IPS-18c (cell line): ENCODE measurements around the gene SYNM.
"Not testable (repeated sequence)": the region's sequence is repeated elsewhere in the genome, so short reads cannot be mapped to it uniquely, and the experiment has no call there.

Source experiments
- H3K4me3 ChIP-seq: 2 replicates; pipeline ENCODE4 v1.7.0; 2013; ENCODE audit warnings: low read depth, mild to moderate bottlenecking, low read length, moderate library complexity; ENCODE audit not compliant: insufficient read depth
- H3K9me3 ChIP-seq: one replicate; pipeline ENCODE4 v1.6.1; 2013; ENCODE audit warnings: mild to moderate bottlenecking, low read length, moderate library complexity; ENCODE audit not compliant: control insufficient read depth, insufficient read depth

SYNM gene

GRCh38 chr15:99104788-99105513 is at the start of gene SYNM:
Gene SYNM (plus strand): TSS chr15:99105080. CDS start chr15:99105200, 120 bp downstream.
- no peaks in the 10 kb centered on the region for H3K9me3 ChIP-seq
- peak within 1 kb of the TSS; percentile 47 for H3K4me3 ChIP-seq

GRCh38 chr15:99055555-99056134 is 49.2 kb upstream of the SYNM start:
- no peak overlapping the region for H3K4me3 ChIP-seq
- no peaks in the 10 kb centered on the region for H3K9me3 ChIP-seq

GRCh38 chr15:99057020-99057419 is 47.9 kb upstream of the SYNM start:
- Histone ChIP-seq H3K4me3 (no peak overlapping the region), H3K9me3 (no peaks in the 10 kb centered on the region)

DNA sequence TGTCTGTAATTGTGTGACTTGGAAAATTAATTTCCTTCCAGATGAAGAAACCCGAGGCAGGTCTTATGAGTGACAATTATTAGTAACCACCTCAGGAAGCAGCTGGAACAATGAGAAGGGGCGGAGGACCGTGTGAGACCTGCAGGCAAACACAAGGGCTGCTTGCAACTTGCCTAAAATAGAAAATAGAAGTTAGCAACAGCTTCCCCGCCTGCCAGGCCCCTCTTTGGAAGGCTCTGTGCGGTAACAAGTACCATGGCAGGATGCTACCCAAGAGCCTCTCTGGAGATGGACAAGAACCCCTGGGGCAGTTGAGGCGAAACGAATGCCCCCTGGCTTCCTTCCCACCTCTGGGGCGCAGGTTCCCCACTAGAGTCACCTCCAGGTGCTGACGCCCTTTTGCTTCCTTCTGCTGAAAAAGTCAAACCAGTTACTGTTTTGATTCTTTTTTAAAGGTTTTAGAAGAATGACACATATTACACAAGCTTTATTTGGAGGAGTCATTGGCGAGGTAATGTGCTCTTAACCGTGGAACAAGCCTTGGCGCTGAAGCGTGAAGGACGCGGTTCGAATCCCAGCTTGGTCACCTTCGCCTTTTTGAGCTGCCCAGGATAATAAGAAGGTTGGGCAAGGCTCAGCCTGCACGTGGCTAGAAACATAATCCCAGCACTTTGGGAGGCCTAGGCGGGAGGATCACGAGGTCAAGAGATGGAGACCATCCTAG is 47.0 kb upstream of the SYNM start:
- Histone ChIP-seq H3K9me3 (no peaks in the 10 kb centered on the region), H3K4me3 (no peak overlapping the region)

DNA sequence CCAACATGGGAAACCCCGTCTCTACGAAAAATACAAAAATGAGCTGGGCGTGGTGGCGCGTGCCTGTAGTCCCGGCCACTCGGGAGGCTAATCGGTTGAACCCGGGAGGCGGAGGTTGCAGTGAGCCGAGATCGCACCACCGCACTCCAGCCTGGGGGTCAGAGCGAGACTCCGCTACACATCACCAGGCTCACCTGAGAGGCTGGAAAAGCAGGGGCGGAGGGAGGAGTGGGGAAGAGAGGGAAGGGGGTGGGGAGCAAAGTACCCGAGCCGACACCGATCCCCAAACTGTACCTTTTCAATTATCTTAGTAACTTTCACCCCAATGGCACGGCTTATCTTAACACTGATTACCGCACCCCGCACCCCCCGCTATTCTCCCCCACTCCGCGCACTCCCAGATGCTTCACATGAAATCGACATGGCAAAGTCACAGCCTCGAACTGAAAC is 46.4 kb upstream of the SYNM start:
- H3K4me3 ChIP-seq = 0 out of 2 replicates have a peak overlapping the region, but pooled peaks have one; percentile 38

GRCh38 chr15:99059010-99059981 is 45.6 kb upstream of the SYNM start:
- H3K9me3 ChIP-seq = no peaks in the 10 kb centered on the region

More for the DNA sequence above, 46.4 kb upstream of the SYNM start:
- H3K9me3 ChIP-seq = no peaks in the 10 kb centered on the region

DNA sequence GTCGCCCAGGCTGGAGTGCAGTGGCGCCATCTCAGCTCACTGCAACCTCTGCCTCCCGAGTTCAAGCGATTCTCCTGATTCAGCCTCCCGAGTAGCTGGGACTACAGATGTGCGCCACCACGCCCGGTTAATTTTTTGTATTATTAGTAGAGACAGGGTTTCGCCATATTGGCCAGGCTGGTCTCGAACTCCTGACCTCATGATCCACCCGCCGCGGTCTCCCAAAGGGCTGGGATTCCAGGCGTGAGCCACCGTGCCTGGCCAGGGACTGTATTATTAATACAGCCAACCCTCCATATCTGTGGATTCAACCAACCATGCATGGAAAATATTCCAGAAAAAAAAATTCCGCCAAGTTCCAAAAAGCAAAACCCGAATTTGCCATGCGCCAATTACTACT is 44.7 kb upstream of the SYNM start:
- H3K4me3 ChIP-seq, H3K9me3 ChIP-seq: not testable (repeated sequence)

More at GRCh38 chr15:99059010-99059981, 45.6 kb upstream of the SYNM start:
- peak overlapping the region; percentile 53 for H3K4me3 ChIP-seq

- Histone ChIP-seq H3K4me3 (no peak overlapping the region), H3K9me3 (peaks cover 3% of the 10 kb centered on the region)
These were observed 42.7 kb upstream of the SYNM start for GRCh38 chr15:99062226-99062625.

GRCh38 chr15:99068186-99068585 is 36.7 kb upstream of the SYNM start:
- Histone ChIP-seq H3K4me3 (no peak overlapping the region), H3K9me3 (peaks cover 3% of the 10 kb centered on the region)

GRCh38 chr15:99070208-99070607 is 34.7 kb upstream of the SYNM start:
- Histone ChIP-seq H3K4me3 (no peak overlapping the region), H3K9me3 (peaks cover 3% of the 10 kb centered on the region)

DNA sequence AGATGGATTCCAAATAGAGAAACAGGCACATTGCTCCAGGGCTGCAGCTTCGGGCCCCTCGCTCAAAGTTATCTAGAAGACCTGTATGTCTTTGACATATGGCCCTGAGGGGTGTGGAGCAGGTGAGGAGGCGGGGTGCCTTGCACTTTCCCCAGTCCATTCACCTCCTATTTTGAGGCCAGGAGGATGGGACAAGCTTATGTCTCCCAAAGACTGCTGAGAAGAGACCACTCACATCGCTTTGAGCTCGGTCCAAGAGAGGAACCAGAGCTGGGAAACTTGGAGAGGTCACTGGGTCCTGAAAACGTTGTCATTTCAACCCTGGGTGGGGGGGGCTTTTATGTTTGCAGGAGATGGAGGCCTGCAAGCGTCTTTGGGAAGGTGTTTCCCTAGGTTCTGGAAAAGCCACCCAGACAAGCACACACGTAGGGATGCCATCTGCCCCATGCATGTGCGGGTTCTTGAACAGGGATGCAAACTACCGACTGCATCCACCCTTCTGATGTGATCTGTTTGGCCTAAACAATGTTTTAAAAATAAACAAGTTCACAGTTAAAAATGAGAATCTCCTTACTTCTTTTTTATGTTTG is 33.7 kb upstream of the SYNM start:
- no peak overlapping the region for H3K4me3 ChIP-seq
- no peaks in the 10 kb centered on the region for H3K9me3 ChIP-seq

- Histone ChIP-seq H3K9me3 (no peaks in the 10 kb centered on the region), H3K4me3 (no peak overlapping the region)
These were observed 31.7 kb upstream of the SYNM start for GRCh38 chr15:99073008-99073717.

DNA sequence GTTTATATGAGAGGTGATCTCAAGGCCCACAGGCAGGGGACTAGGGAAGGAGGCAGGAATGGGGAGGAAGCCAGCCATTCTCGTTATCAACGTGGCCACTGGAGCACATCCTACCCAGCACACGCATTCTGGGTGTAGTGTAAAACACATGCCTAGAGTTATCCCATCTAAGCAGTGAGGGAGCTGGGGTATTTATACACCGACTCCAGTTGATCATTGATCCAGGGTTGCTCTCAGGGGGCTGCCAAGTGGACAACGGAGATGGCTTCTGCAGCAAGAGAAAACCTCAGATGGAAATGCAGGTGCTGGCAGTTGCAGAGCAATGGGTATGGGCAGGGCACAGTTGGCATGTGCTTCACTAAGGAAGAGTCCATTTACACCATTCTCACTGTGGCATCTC is 30.4 kb upstream of the SYNM start:
- Histone ChIP-seq H3K4me3 (no peak overlapping the region), H3K9me3 (no peaks in the 10 kb centered on the region)

- H3K9me3 ChIP-seq, H3K4me3 ChIP-seq: not testable (repeated sequence)
These were observed 29.7 kb upstream of the SYNM start for GRCh38 chr15:99075059-99075652.

DNA sequence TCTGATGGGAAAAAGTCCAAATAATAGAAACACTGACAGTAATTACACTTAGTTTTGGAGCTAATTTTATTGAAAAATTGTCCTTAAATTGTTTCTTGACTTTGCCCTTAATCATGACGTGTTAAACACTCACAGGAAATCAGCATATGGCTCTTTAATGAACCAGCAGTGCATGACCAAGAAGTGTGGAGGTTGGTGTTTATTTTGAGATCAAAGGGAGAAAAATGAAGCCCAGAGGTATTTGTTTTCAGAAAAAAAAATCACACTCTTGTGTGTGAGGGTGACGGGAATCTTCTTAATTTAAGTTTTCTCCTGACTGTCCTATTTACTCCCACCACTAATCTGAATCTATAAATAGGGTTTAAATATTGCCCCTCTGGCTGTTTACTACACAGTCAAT is 28.8 kb upstream of the SYNM start:
- H3K4me3 ChIP-seq = no peak overlapping the region
- no peaks in the 10 kb centered on the region for H3K9me3 ChIP-seq
